Gastroesophageal sphincter (tissue), 4 donors: ENCODE results near the gene ZC2HC1B. TPM values are rescaled to one million over a fixed set of nuclear protein-coding genes. Genes with fewer than 3 reads are reported as not detected.
A peak's percentile ranks its signal among the peaks of the same experiment; 100 is the strongest.
"Not testable (repeated sequence)": the region's sequence is repeated elsewhere in the genome, so short reads cannot be mapped to it uniquely, and the experiment has no call there.

ENCODE experiments used
- ATAC-seq: fragments of 150-250 bp; one replicate; pipeline ENCODE4 v1.9.1; 2016; ENCODE audit warnings: mild to moderate bottlenecking, moderate library complexity
- H3K27ac ChIP-seq, 4 donors: fragments of 200-600 bp; sonication (generic) in 3 of 4; 1 replicate in 3 of 4; 2 replicates in 1 of 4; pipeline ENCODE4 v1.5.1; 2016 to 2019
- H3K27me3 ChIP-seq: fragments of 200-600 bp; sonication (generic); one replicate; pipeline ENCODE4 v1.5.1; 2019
- H3K36me3 ChIP-seq, 2 donors: fragments of 200-600 bp; sonication (generic); one replicate each; pipeline ENCODE4 v1.5.1; 2019; ENCODE audit warnings: control low read depth in 1 of 2
- H3K4me1 ChIP-seq, 3 donors: fragments of 200-600 bp; sonication (generic); 1 replicate in 2 of 3; 2 replicates in 1 of 3; pipeline ENCODE4 v1.5.1; 2016 to 2019; ENCODE audit warnings: control low read depth in 2 of 3
- H3K4me3 ChIP-seq, 2 donors: fragments of 200-600 bp; sonication (generic); one replicate each; pipeline ENCODE4 v1.5.1; 2019; ENCODE audit warnings: mild to moderate bottlenecking in 1 of 2, moderate library complexity in 1 of 2
- H3K9me3 ChIP-seq, 3 donors: fragments of 200-600 bp; sonication (generic); one replicate each; pipeline ENCODE4 v1.5.1; 2017 to 2019; ENCODE audit warnings: control low read depth in 2 of 3
- CTCF ChIP-seq, 4 experiments: fragments of 200-600 bp in 2 of 4; fragments of 450-650 bp in 2 of 4; sonication (generic) in 1 of 4; IDR thresholded peaks; one replicate each; pipeline ENCODE4 v1.5.1; 2017 to 2019; ENCODE audit warnings: antibody characterized with exemption in 4 of 4, mild to moderate bottlenecking in 2 of 4, moderate library complexity in 2 of 4
- EP300 ChIP-seq: sonication (generic); formaldehyde crosslinking; IDR thresholded peaks from one replicate; pipeline ENCODE4 v1.6.1; 2017; ENCODE audit warnings: antibody characterized with exemption, mild to moderate bottlenecking
- POLR2A ChIP-seq, 2 donors: fragments of 450-650 bp; IDR thresholded peaks; one replicate each; pipeline ENCODE4 v1.6.1; 2017; ENCODE audit warnings: antibody characterized with exemption in 2 of 2, mild to moderate bottlenecking in 2 of 2, moderate library complexity in 1 of 2
- POLR2AphosphoS5 ChIP-seq: sonication (generic); formaldehyde crosslinking; IDR thresholded peaks from one replicate; pipeline ENCODE4 v1.6.1; 2017; ENCODE audit warnings: antibody characterized with exemption
- WGBS, 2 donors: methylation state at CpG; one replicate each; pipeline ENCODE4 v1.1.5; 2018; ENCODE audit warnings: low coverage in 1 of 2; 5-methylcytosine and 5-hydroxymethylcytosine counted together
- total RNA-seq, 4 donors: library from RNA; depleted of rRNA; stranded (reverse); fragments of >200 nt; gene quantifications; one replicate each; pipeline ENCODE4 v1.1.0, GENCODE V29; 2016

The ZC2HC1B gene
- total RNA-seq, 4 donors from 2014 or later, result not detected

GRCh38 chr6:143842461-143842901 lies 21.8 kb upstream of the ZC2HC1B start:
- 9 to 18% methylated on average over 6 to 7 of the region's 7 CpGs for WGBS, 2 donors
- peak; percentile 45 for ATAC-seq
- TF ChIP-seq POLR2A (IDR thresholded peaks at IDR 0.05) (no peak), POLR2AphosphoS5 (no peak), CTCF (IDR thresholded peaks at IDR 0.05) (no peak), EP300 (no peak)
- Histone ChIP-seq H3K27ac (peak overlapping the region; percentile 92 to 98 (median 94)), H3K27me3 (no peaks in the 10 kb centered on the region), H3K9me3 (no peaks in the 10 kb centered on the region), H3K4me3 (peak overlapping the region; percentile 40 to 75), H3K36me3 (peaks cover 0 to 31% of the 10 kb centered on the region in 2 donors), H3K4me1 (peaks cover 0 to 33% (median 3%) of the 10 kb centered on the region in 3 donors)

GRCh38 chr6:143842902-143843676 lies 21.2 kb upstream of the ZC2HC1B start, which contains the start of gene LTV1:
TSS of gene LTV1 (plus strand) at chr6:143843338. CDS start at chr6:143843478, 140 bp downstream.
- ATAC-seq, result peak; percentile 100
- Histone ChIP-seq H3K4me1 (peaks cover 0 to 33% (median 3%) of the 10 kb centered on the region in 3 donors), H3K9me3 (no peaks in the 10 kb centered on the region), H3K36me3 (peaks cover 5 to 37% of the 10 kb centered on the region in 2 donors), H3K27ac (peak within 1 kb of the TSS; percentile 92 to 98 (median 94)), H3K27me3 (no peaks in the 10 kb centered on the region), H3K4me3 (peak within 1 kb of the TSS; percentile 40 to 75)
- peak; percentile 55 to 58 for TF ChIP-seq POLR2A (IDR thresholded peaks at IDR 0.05)
- no peak for TF ChIP-seq CTCF (IDR thresholded peaks at IDR 0.05)
- WGBS, 2 donors, result no CpG with 5 or more reads among the region's 64 CpGs

GRCh38 chr6:143843677-143843999 lies 20.6 kb upstream of the ZC2HC1B start:
- Histone ChIP-seq H3K27ac (peak overlapping the region; percentile 5 to 96 (median 92)), H3K36me3 (peaks cover 5 to 42% of the 10 kb centered on the region in 2 donors), H3K4me3 (peak overlapping the region; percentile 40 to 75), H3K4me1 (peaks cover 0 to 33% (median 3%) of the 10 kb centered on the region in 3 donors), H3K9me3 (no peaks in the 10 kb centered on the region), H3K27me3 (no peaks in the 10 kb centered on the region)
- WGBS, 2 donors, result 0 to 1% methylated on average over 1 to 6 of the region's 9 CpGs
- ATAC-seq, result no peak
- TF ChIP-seq POLR2A (IDR thresholded peaks at IDR 0.05), result no peak
- TF ChIP-seq POLR2AphosphoS5, result no peak
- TF ChIP-seq CTCF (IDR thresholded peaks at IDR 0.05), result no peak
- TF ChIP-seq EP300, result no peak

- peaks cover 0 to 33% (median 3%) of the 10 kb centered on the region in 3 donors for H3K4me1 ChIP-seq
- no peak for TF ChIP-seq POLR2A (IDR thresholded peaks at IDR 0.05)
- TF ChIP-seq EP300, result no peak
- peak overlapping the region; percentile 40 to 75 for H3K4me3 ChIP-seq
- no peaks in the 10 kb centered on the region for H3K27me3 ChIP-seq
- no peak for ATAC-seq
- no peaks in the 10 kb centered on the region for H3K9me3 ChIP-seq
- H3K27ac ChIP-seq, result peak overlapping the region in 3 of 4 donors; percentile 92 to 96 (median 93)
- 6 to 21% methylated on average over 4 of the region's 4 CpGs for WGBS, 2 donors
- H3K36me3 ChIP-seq, result peaks cover 5 to 46% of the 10 kb centered on the region in 2 donors
These were observed 20.3 kb upstream of the ZC2HC1B start for GRCh38 chr6:143844006-143844405.

DNA sequence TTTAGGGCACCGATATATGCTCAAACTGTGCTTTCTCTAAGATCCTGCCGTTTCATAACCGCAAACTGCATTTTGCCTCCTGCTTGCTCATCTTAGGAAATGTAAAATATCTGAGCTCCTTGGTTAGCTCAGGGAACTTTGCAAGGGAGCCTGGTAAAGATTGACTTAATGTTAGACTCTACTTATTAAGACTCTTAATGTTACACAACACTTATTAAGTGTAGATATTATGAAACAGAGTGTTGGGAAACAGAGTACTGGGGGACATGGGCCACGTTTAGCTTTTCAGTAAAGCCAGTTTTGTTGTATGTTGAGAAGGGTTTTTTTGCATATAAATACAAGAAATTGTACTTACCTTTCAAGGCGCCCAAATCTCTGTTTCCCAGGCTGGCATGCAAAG lies 19.2 kb upstream of the ZC2HC1B start:
- no peak for TF ChIP-seq POLR2A (IDR thresholded peaks at IDR 0.05)
- TF ChIP-seq CTCF (IDR thresholded peaks at IDR 0.05), result no peak
- TF ChIP-seq EP300, result no peak
- ATAC-seq, result no peak
- H3K27me3 ChIP-seq, result no peaks in the 10 kb centered on the region
- H3K27ac ChIP-seq, result no peak overlapping the region
- WGBS, 2 donors, result 82 to 92% methylated on average over 5 of the region's 5 CpGs
- H3K4me1 ChIP-seq, result peaks cover 0 to 33% (median 3%) of the 10 kb centered on the region in 3 donors
- H3K4me3 ChIP-seq, result no peak overlapping the region
- no peaks in the 10 kb centered on the region for H3K9me3 ChIP-seq
- H3K36me3 ChIP-seq, result peaks cover 5 to 56% of the 10 kb centered on the region in 2 donors

DNA sequence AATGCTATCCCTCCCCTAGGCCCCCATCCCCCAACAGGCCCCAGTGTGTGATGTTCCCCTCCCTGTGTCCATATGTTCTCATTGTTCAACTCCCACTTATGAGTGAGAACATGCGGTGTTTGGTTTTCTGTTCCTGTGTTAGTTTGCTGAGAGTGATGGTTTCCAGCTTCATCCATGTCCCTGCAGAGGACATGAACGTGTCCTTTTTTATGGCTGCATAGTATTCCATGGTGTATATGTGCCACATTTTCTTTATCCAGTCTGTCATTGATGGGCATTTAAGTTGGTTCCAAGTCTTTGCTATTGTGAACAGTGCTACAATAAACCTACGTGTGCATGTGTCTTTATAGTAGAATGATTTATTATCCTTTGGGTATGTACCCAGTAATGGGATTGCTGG lies 12.6 kb upstream of the ZC2HC1B start:
- 80 to 100% methylated on average over 1 to 2 of the region's 3 CpGs for WGBS, 2 donors
- H3K36me3 ChIP-seq, result peaks cover 9 to 96% of the 10 kb centered on the region in 2 donors
- not testable (repeated sequence) for ATAC-seq

GRCh38 chr6:143855057-143855456 lies 9.2 kb upstream of the ZC2HC1B start:
- ATAC-seq, H3K4me3 ChIP-seq, H3K27ac ChIP-seq, H3K4me1 ChIP-seq, H3K27me3 ChIP-seq: not testable (repeated sequence)
- Histone ChIP-seq H3K36me3 (peaks cover 10 to 96% of the 10 kb centered on the region in 2 donors), H3K9me3 (peaks cover 0 to 16% (median 0%) of the 10 kb centered on the region in 3 donors)
- WGBS, 2 donors, result 83 to 100% methylated on average over 1 of the region's 1 CpG

More for the DNA sequence above, 12.6 kb upstream of the ZC2HC1B start:
- not testable (repeated sequence) for H3K4me1 ChIP-seq, H3K27me3 ChIP-seq, H3K4me3 ChIP-seq, H3K27ac ChIP-seq
- H3K9me3 ChIP-seq, result peaks cover 0 to 14% (median 0%) of the 10 kb centered on the region in 3 donors

DNA sequence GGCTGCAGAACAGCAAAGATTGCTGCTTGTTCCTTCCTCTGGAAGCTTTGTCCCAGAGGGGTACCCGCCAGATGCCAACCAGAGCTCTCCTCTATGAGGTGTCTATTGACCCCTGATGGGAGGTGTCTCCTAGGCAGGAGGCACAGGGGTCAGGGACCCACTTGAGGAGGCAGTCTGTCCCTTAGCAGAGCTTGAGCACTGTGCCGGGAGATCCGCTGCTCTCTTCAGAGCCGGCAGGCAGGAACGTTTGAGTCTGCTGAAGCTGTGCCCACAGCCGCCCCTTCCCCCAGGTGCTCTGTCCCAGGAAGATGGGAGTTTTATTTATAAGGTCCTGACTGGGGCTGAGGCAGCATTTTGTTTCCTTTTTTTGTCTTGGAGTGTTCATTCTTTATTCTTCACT lies 7.5 kb upstream of the ZC2HC1B start:
- not testable (repeated sequence) for H3K4me3 ChIP-seq, ATAC-seq, H3K27ac ChIP-seq, H3K4me1 ChIP-seq, H3K27me3 ChIP-seq
- 100% methylated on average over 5 of the region's 6 CpGs; no CpG with 5 or more reads in 1 of the 2 donors for WGBS, 2 donors
- Histone ChIP-seq H3K36me3 (peaks cover 7 to 96% of the 10 kb centered on the region in 2 donors), H3K9me3 (peaks cover 0 to 16% (median 0%) of the 10 kb centered on the region in 3 donors)
